Thyroid gland (tissue), 4 donors: ENCODE results near the gene SMYD4.

Experiments
- POLR2A ChIP-seq, 2 donors: fragments of 450-650 bp; IDR thresholded peaks; one replicate each; pipeline ENCODE4 v1.6.1; 2017; ENCODE audit warnings: antibody characterized with exemption in 2 of 2, mild to moderate bottlenecking in 2 of 2, moderate library complexity in 1 of 2
- TF ChIP-seq, protein P1 (sequence below), 6 experiments: fragments of 200-600 bp in 3 of 6; fragments of 450-650 bp in 3 of 6; sonication (generic) in 3 of 6; IDR thresholded peaks; one replicate each; pipeline ENCODE4 v1.5.1; 2016 to 2019; ENCODE audit warnings: antibody characterized with exemption in 6 of 6, mild to moderate bottlenecking in 2 of 6, inconsistent platforms in 1 of 6, moderate library complexity in 1 of 6

GRCh38 chr17:1762901-1763898 is 66.5 kb downstream of the SMYD4 start:
- TF ChIP-seq, protein P1, sequence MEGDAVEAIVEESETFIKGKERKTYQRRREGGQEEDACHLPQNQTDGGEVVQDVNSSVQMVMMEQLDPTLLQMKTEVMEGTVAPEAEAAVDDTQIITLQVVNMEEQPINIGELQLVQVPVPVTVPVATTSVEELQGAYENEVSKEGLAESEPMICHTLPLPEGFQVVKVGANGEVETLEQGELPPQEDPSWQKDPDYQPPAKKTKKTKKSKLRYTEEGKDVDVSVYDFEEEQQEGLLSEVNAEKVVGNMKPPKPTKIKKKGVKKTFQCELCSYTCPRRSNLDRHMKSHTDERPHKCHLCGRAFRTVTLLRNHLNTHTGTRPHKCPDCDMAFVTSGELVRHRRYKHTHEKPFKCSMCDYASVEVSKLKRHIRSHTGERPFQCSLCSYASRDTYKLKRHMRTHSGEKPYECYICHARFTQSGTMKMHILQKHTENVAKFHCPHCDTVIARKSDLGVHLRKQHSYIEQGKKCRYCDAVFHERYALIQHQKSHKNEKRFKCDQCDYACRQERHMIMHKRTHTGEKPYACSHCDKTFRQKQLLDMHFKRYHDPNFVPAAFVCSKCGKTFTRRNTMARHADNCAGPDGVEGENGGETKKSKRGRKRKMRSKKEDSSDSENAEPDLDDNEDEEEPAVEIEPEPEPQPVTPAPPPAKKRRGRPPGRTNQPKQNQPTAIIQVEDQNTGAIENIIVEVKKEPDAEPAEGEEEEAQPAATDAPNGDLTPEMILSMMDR (IDR thresholded peaks at IDR 0.05) = no peak
- TF ChIP-seq POLR2A (IDR thresholded peaks at IDR 0.05) = no peak
